ENCODE results near the gene AMH. TPM values are rescaled to one million over a fixed set of nuclear protein-coding genes. Genes with fewer than 3 reads are reported as not detected.

AMH gene
- total RNA-seq, 2 donors from 2014 or later, result 0.46 to 160 TPM

DNA sequence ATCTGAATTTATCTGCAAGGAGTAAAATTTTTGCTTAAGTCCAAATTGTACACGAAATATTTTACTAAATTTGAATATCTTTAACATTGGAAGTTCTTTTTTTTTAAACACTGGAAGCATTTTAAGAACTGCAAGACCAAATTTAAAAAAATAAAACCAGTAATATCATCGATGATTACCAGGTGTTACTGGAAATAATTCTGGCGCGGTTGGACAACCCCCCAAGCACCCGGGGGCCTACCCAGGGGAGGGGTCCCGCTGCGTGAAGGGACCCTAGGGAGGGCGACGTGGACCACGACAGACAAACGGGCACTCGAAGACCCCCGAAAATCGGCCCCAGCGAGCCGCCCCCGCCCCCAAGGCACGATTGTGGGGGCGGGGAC is 19.7 kb downstream of the AMH start:
- Histone ChIP-seq H3K36me3 (peaks cover 0 to 5% of the 10 kb centered on the region in 2 donors), H3K9me3 (no peaks in the 10 kb centered on the region), H3K27me3 (replicated peaks; ENCODE audit: insufficient read depth) (no peaks in the 10 kb centered on the region), H3K4me1 (replicated peaks) (peaks cover 19% of the 10 kb centered on the region), H3K27ac (peak overlapping the region; percentile 76 to 99), H3K4me3 (peak overlapping the region; percentile 100)
- TF ChIP-seq POLR2AphosphoS5 (IDR thresholded peaks at IDR 0.05) (no peak), POLR2A (IDR thresholded peaks at IDR 0.05) (no peak)
- TF ChIP-seq, protein P1, sequence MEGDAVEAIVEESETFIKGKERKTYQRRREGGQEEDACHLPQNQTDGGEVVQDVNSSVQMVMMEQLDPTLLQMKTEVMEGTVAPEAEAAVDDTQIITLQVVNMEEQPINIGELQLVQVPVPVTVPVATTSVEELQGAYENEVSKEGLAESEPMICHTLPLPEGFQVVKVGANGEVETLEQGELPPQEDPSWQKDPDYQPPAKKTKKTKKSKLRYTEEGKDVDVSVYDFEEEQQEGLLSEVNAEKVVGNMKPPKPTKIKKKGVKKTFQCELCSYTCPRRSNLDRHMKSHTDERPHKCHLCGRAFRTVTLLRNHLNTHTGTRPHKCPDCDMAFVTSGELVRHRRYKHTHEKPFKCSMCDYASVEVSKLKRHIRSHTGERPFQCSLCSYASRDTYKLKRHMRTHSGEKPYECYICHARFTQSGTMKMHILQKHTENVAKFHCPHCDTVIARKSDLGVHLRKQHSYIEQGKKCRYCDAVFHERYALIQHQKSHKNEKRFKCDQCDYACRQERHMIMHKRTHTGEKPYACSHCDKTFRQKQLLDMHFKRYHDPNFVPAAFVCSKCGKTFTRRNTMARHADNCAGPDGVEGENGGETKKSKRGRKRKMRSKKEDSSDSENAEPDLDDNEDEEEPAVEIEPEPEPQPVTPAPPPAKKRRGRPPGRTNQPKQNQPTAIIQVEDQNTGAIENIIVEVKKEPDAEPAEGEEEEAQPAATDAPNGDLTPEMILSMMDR (IDR thresholded peaks at IDR 0.05), result no peak
- under 1% methylated on average over 19 of the region's 19 CpGs for WGBS
- intact Hi-C loops (cut with DNase I), result no loop called here
- no peak for DNase-seq (ENCODE audit: low spot score)

DNA sequence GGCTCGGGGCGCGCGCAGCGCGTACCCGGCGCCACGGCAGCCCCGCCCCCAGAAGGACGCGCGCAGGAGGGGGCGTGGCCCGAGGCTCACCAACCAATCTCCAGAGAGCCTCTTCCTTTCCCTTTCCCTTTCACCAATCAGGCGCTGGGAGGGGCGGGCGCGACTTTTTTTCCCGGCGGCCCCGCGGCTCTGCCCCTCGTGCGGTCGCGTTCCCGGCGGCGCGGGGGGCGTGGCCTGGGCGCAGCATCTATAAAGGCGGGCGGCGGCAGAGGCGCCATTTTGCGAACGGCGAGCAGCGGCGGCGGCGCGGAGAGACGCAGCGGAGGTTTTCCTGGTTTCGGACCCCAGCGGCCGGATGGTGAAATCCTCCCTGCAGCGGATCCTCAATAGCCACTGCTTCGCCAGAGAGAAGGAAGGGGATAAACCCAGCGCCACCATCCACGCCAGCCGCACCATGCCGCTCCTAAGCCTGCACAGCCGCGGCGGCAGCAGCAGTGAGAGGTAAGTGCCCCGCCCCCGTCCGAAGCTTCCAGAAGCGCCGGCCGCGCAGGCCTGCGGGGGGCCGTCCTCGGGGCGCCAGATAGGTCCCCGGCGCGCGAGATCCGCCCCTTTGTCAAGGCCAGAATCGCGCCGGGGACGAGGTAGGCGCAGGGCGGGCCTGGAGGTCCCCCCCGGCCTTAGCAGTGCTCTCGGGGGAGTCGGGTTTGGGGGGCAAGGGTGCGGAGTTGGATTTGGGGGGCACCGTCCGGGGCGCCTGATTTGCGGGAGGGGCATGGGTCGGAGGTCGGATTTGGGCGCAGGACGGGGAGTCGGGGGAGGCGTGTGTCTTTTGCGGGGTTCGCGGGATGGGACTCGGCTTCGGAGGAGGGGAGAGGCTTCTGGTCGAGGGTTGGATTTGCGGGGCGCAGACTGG is 20.4 kb downstream of the AMH start:
- under 1% methylated on average over 63 of the region's 103 CpGs for WGBS
- intact Hi-C loops (cut with DNase I), result loop anchor here (5.0 kb wide), 2 partner anchors 107 to 172 kb away; partner anchors contain the start of genes DOT1L, IZUMO4 and MOB3A
- Histone ChIP-seq H3K36me3 (peaks cover 0 to 5% of the 10 kb centered on the region in 2 donors), H3K9me3 (no peaks in the 10 kb centered on the region), H3K4me3 (peak overlapping the region; percentile 100), H3K27ac (peak overlapping the region; percentile 99), H3K27me3 (replicated peaks; ENCODE audit: insufficient read depth) (no peaks in the 10 kb centered on the region), H3K4me1 (replicated peaks) (peaks cover 19% of the 10 kb centered on the region)
- peak; percentile 97 for DNase-seq (ENCODE audit: low spot score)
- TF ChIP-seq POLR2AphosphoS5 (IDR thresholded peaks at IDR 0.05), result peak; percentile 97
- TF ChIP-seq POLR2A (IDR thresholded peaks at IDR 0.05), result peak; percentile 100
- TF ChIP-seq, protein P1 (IDR thresholded peaks at IDR 0.05), result peak in 3 of 4 experiments; percentile 17 to 71 (median 53)

- peaks cover 19% of the 10 kb centered on the region for H3K4me1 ChIP-seq (replicated peaks)
- intact Hi-C loops (cut with DNase I), result loop anchor here (5.0 kb wide), 2 partner anchors 108 to 173 kb away; partner anchors contain the start of genes DOT1L, IZUMO4 and MOB3A
- TF ChIP-seq POLR2AphosphoS5 (IDR thresholded peaks at IDR 0.05) (no peak), POLR2A (IDR thresholded peaks at IDR 0.05) (no peak)
- TF ChIP-seq, protein P1 (IDR thresholded peaks at IDR 0.05), result no peak
Measured at GRCh38 chr19:2270157-2270422, 21.0 kb downstream of the AMH start.

GRCh38 chr19:2270423-2271233 is 21.5 kb downstream of the AMH start:
- Histone ChIP-seq H3K4me3 (peak overlapping the region; percentile 100), H3K4me1 (replicated peaks) (peaks cover 19% of the 10 kb centered on the region), H3K9me3 (no peaks in the 10 kb centered on the region), H3K36me3 (peaks cover 0 to 5% of the 10 kb centered on the region in 2 donors), H3K27me3 (replicated peaks; ENCODE audit: insufficient read depth) (no peaks in the 10 kb centered on the region), H3K27ac (peak overlapping the region; percentile 99)
- TF ChIP-seq, protein P1 (IDR thresholded peaks at IDR 0.05), result peak in 1 of 4 experiments; percentile 6
- TF ChIP-seq POLR2AphosphoS5 (IDR thresholded peaks at IDR 0.05) (peak; percentile 80), POLR2A (IDR thresholded peaks at IDR 0.05) (peak; percentile 79)
- intact Hi-C loops (cut with DNase I), result loop anchor here (5.0 kb wide), 2 partner anchors 108 to 173 kb away; partner anchors contain the start of genes DOT1L, IZUMO4 and MOB3A
- under 1% methylated on average over 82 of the region's 88 CpGs for WGBS
- peak; percentile 78 for DNase-seq (ENCODE audit: low spot score)

More at GRCh38 chr19:2270157-2270422, 21.0 kb downstream of the AMH start:
- Histone ChIP-seq H3K9me3 (no peaks in the 10 kb centered on the region), H3K36me3 (peaks cover 0 to 5% of the 10 kb centered on the region in 2 donors), H3K27me3 (replicated peaks; ENCODE audit: insufficient read depth) (no peaks in the 10 kb centered on the region), H3K4me3 (peak overlapping the region; percentile 100), H3K27ac (peak overlapping the region; percentile 99)
- WGBS, result under 1% methylated on average over 30 of the region's 30 CpGs
- DNase-seq (ENCODE audit: low spot score), result no peak
